ENCODE data around the gene GPR176.
A peak's percentile ranks its signal among the peaks of the same experiment; 100 is the strongest.
"Not testable (repeated sequence)": the region's sequence is repeated elsewhere in the genome, so short reads cannot be mapped to it uniquely, and the experiment has no call there.

Gene GPR176

DNA sequence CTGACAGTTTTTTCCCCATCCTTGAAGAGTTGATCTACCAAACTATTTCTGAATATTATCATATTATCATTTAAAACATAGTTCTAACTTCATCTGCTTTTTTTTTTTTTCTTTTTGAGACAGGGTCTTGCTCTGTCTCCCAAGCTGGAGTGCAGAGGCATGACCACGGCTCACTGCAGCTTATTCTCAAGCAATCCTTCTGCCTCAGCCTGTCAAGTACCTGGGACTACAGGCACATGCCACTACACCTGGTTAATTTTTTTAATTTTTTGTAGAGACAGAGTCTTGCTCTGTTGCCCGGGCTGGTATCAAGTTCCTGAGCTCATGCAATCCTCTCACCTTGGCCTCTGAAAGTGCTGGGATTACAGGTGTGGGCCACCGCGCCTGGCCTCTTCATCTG is 15.2 kb upstream of the GPR176 start:
- DNase-seq, result no peak

DNA sequence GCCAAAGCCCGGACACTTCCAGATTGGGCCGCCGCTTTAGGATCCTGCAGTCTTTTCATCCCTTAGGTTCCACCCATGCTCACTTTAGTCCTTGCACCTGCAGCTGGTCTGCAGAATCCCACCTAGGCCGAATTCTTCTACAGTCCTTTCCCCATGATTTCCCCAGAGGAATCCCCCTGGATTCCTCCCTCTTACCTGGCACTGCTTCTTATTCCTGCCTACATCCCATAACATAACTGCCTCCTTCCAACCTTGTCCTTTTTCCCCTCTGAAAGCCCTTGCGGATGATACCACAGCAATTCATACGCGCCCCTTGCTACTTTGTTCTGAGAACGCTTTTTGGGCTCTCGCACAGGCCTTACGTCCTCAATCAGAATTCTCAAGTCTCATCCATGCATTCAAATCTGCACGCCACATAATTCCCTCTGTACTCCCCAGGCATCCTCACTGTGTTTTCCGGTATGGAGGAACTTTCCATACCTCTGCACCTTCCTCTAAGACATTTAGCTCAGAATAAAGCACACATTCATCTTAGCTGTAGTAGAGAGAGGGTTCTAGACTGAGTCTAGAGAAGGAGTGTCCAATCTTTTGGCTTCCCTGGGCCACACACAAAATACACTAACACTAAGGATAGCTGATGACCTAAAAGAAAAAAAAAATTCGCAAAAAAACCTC is 14.5 kb upstream of the GPR176 start:
- DNase-seq, result no peak

DNA sequence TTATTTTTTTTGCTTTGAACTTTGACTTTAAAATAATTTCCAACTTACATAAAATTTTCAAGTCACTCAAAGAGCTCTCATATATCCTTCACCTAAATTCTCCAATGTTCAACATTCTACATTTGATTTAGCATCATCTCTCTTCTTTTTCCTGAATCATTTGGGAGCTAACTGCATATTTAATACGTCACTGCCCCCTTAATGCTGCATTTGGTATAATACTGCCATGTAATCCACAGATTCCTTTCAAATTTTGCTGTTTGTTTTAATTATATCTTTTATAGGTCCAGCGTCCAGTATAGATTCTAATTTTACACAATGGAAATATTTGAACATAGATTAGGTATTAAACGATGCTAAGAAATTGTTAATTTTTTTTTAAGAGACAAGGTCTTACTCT is 11.5 kb upstream of the GPR176 start:
- DNase-seq, result no peak

DNA sequence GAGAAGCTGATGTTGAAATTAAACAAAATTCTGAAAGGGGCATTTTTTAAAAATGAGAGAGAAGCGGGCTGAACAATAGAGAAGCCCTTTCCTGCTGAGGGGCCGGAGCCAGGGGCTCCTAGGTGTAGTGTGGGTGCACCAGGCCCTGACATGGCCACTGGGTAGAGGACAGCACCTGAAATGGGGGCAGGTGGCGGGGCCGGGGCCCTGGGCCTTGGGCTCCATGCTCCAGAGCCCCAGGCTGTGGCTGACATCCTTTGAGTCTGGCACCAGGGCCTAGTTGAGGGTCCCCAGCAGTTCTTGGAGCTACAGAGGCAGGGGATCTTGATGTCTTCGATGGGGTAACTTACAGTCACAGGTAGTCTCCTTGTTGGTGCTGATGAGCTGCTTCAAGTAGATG is 6.5 kb upstream of the GPR176 start:
- DNase-seq, result no peak

DNA sequence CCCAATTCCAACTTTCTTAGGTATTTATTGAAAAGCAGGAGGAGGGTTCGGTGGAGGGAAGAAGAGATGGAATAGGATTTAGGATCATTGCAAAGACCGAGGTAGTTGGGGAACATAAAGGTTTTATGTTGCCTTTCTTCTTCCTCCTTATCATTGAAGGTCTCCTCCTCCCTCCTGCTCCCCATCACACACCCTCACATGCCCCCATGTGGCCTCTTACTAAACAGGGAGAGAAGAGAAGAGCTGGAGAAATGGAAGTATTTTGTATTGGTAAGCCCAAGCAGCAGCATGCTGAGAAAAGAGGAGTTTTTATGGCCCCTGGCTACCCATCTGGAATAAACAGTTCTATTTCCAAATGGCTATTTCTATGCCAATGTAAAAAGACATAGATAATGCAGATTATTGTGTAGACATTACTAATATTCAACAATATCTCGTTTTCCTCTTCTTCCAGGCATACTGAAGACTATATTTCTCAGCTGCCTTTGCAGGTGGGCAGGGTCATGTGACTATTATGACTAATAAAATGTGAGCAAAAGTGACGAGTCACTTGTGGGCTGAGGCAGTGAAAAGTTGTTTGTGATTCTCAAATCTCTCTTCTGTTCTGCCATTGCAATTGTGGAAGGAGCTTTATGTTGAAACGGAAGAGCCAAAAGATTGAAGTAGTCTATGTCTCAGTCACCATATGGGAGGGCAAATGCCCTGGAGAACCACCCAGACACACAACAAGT is 5.2 kb upstream of the GPR176 start:
- DNase-seq, result no peak

DNA sequence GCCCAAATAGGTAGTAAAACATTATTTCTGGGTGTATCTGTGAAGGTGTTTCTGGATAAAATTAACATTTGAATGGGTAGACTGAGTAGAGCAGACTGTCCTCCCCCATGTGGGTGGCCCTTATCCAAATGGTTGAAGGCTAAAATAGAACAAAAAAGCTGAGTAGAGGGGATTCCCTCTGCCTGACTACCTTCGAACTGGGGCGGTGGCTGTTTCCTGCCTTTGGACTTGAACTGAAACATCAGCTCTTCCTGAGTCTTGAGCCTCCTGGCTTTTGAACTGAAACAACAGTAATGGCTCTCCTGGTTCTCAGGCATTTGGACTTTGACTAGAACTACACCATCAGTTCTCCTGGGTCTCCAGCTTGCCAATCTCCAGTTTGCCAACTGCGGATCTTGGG is 4.4 kb upstream of the GPR176 start:
- DNase-seq, result no peak

DNA sequence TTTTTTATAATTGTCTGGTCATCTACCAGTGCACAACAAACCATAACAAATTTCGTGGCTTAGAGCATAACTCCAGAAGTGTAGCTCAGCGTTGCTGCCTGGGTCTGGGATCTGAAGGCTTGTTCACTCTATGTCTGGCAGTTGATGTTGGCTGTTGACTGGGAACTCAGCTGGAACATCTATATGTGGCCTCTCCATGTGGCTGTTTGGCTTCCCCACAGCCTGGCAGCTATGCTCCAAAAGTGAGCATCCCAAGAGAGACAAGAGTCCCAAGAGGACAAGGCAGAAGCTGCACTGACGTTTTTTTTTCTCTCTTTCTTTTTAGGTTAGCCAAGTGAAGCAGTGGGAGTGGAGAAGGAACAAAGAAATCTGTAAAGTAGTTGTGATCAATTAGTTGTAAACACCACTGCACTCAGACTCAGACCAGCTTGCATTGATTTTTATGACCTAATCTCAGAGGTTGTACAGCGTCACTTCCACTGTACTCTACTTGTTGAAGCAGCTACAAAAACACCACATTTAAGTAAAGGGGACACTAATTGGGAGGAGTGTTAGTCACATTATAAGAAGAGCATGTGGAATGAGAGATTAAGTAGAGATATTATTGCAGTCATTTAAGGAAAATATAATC is 2.5 kb upstream of the GPR176 start:
- no peak for DNase-seq

DNA sequence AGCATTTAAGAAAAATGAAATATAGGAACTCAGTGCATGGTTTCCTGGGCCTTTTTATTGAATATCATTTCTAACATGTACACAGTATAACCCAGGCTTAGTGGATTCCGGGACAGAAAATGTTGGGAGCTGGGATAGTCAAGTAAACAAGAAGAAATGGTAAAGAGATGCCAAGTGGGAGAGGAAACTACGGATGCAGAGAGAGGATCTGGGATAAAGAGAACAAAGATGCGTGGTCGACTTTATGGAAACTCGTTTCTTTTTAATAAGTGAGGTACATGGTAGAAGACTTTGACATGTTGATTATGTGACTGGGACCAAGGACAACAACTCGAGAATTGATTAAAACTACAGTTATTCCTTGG is 1.2 kb upstream of the GPR176 start:
- DNase-seq, result no peak

DNA sequence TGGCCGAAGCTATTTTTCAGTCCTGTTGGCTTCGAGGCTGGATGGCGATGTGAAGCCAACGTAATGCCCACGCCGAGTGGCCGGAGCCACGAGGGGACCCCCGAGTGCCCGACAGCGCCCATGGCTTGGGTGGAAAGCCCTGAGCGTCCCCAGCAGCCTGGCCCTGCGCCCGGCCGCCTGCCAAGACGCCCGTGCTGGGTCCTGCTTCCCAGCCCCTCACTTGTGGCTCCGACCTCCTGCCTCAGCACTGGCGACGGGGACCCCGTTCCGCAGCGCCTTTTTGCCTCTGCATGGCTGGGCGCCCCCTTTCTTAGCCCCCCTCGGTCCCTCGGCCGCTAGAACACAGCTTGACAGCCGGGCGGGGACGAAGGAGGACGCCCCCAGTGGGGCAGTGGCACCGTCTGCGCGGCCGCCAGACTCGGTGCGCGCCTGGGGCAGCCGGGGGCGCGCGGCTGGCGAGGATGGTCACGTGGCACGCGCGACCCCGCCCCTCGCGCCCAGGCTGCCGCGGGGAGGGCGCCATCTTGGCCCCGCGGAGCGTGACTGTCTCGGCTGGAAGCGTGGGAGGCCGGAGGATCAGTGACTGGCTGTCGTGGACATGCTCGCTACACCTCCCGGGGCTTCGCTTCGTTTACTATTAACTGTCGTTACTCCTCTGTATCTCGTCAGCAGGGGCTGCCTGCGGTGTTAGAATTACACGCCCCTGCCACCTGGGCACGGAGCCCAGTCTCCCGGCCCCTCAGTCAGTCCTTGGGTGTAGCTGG is 626 bp upstream of the GPR176 start:
- peak; percentile 33 for DNase-seq

DNA sequence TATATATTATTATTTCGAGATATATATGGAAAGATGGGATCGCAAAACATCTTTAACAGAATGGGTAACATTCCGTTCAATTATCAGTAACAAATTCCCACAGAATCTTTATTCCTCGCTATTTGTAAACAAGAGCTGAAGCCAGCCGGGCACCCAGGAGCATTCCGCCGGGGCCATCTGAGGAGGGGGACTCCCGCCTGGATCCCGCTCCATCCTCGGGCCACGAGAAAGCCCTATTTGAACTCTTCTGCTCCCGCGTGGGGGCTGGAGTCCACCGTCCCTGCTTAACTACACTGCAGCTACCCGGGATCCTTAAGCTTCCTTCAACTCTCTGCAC is 687 bp downstream of the GPR176 start:
- no peak for DNase-seq

DNA sequence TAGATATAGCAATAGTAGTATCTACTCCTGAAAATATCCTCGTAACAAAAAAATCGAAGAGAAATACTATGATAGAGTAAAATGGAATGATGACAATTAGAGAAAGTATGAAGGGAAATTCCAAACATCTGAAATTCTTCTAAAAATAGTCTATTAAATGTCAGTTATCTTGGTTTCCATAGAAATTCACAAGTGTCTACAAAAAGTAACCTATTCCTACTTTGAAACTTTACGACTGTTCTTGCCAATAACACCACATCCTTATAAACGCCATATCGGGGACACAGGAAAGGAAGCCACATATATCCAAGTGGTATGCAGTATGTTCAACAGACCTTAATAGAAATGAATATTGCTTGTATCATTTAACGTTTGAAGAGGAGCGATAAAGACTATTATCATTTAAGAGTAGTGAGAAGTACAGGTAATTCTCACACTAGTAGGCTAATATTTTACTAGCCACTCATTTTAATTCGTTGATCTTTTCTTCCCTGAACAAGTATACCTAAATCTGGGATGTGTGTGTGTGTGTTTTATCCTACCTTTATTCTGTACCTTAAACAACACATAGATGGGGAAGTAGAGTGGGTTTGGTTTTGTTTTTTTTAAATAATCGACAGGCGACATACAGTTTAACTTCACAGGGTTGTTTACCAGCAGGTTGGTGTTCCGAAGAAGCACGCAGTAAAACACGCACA is 1.2 kb downstream of the GPR176 start:
- DNase-seq, result no peak

DNA sequence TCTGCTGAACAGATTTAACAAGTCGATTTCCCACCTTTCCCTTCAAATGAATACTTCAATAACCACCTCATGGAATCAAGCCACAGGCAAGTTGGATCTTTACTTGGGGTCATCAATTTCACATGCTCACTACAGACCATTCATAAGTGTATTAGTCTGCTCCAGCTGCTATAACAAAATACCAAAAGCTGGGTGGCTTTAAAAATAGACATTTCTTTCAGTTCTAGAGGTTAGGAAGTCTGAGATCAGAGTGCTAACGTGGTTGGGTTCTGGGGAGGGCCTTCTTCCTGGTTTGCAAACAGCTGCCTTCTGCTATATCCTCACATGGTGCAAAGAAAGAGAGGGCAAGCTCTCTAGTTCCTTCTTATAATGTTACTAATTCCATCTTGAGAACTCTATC is 5.1 kb downstream of the GPR176 start:
- DNase-seq, result no peak

DNA sequence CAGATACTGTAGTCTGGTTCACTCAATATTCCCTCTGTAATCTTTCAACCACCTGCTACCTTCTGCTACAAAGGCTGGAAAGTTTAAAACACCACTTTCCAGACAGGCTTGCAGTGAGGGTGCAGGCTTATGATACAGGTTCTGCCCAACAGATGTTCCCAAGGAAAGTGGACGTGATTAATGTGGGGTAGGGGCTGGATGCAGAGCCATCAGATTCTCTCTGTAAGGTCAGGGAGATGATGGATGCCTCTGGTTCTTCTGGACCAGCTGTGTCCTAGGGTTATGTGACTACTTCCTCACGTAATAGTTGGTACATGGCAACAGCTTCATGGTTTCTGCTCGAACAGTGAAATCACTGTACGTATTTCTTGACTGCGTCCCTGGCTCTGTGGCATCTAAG is 11.1 kb downstream of the GPR176 start:
- DNase-seq, result no peak

DNA sequence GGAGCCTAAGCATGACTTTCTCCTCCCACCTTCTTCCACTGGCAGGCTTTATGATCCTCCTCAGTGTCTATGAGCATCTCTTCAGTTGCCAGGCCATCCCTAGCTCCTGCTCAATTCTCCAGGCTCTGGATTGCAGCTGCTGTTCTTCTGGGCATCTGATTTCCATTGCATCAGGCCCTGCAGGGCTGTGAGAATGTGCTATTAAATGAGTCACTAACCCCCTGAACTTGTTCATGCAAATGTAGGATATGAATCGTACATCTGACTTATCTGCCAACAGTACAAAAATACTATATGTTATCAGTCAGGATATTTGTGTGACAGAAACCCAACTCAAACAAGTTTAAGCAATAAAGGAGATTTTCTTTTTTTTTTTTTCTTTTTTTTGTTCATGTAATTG is 11.9 kb downstream of the GPR176 start:
- DNase-seq, result no peak

DNA sequence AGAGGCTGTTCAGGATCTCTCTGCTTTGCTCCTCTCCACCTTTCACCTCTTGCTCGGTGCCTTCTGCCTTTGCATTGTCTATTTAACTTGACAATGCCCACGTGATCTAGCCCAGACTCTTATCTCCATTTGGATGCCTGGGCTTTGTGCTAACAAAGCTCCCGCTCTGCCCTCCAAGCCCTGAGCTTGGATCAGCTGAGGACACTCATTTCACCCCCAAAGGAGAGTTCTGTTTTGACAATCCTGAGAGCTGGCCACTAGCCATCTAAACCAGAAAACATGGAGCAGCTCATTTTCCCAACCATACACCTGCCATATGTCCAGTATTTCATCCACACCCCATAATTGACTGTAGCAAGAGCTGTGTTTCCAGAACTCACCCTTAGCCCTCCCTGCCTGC is 12.8 kb downstream of the GPR176 start:
- DNase-seq, result no peak

DNA sequence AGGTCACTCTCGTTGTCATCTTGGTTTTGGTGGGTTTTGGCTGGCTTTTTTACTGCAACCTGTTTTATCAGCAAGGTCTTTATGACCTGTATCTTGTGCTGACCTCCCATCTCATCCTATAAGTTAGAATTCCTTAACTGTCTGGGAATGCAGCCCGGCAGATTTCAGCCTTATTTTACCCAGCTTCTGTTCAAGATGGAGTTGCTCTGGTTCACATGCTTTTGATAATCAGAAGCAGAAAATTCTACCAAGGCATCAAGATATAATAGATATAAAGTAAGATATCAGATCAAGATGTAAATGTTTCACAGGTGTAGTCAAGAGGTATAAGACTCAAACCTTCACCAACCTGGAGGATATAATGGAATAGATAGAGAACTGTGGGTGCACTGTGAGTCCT is 16.0 kb downstream of the GPR176 start:
- DNase-seq, result no peak

DNA sequence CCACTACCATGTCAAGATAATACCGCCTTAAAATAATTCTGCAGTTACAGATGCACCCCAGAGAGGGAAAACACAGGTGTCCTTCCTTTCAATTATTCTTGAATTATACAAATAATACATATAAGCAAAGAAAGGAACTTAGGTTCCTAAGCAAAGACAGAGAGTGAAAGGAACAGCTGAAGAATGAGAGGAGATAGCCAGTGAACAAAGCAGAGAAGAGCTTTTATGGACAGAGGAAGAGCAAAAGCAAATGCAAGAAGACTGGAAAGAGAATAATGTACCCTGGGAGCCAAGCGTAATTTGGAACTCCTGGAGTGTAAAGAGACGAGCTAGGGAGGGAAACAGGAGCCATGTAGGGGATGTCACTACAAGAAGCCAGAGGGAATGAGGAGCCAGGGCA is 21.7 kb downstream of the GPR176 start:
- no peak for DNase-seq

DNA sequence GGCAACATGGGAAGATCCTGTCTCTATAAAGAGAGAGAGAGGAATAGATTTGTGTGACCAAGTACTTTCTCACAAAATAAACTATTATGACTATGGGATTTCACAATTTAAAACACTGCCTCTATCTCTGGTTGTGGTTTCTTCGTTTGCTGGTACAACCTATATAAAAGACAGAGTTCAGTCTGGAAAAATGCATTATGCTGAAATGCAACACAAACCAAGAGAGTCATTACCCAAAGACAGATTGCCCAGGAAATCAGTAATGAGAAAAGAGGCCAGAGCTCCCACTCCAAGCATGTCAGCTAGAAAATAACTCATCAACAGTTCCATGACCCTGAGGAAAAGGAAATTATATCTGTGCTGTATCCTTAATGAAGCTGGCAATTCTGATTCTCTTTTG is 23.2 kb downstream of the GPR176 start:
- no peak for DNase-seq

DNA sequence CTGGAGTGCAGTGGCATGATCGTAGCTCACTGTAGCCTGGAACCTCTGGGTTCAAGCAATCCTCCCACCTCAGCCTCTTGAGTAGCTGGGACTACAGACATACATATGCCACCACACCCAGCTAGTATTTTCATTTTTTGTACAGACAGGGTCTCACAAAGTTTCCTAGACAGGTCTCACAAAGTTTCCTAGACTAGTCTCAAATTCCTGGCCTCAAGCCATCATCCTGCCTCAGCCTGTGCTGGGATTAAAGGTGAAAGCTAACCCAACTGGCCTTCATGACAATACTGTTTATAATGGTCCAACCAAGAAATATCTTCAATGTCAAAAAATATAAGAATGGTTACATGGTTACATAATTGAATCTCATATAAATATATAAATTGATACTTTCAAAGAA is 24.0 kb downstream of the GPR176 start:
- DNase-seq, result no peak

DNA sequence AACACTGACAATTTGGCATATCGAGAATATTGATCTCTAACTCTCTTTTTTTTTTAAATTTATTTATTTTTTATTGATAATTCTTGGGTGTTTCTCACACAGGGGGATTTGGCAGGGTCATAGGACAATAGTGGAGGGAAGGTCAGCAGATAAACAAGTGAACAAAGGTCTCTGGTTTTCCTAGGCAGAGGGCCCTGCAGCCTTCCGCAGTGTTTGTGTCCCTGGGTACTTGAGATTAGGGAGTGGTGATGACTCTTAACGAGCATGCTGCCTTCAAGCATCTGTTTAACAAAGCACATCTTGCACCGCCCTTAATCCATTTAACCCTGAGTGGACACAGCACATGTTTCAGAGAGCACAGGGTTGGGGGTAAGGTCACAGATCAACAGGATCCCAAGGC is 27.0 kb downstream of the GPR176 start:
- not testable (repeated sequence) for DNase-seq

DNA sequence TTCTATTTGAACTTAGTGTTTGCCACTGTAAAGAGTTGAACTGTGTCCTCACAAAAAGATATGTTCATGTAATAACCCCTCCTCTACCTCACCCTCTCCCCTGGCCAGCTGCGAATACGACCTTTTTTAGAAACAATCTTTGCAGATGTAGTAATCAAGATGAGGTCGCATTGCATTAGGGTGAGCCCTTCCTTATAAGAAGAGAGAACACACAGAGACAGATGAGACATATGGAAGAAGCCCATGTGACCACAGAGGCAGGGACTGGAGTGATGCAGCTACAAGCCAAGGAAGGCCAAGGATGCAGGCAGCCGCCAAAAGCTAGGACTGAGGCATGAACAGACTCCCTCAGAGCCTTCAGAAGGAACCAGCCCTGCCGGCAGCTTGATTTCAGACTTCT is 27.6 kb downstream of the GPR176 start:
- no peak for DNase-seq

DNA sequence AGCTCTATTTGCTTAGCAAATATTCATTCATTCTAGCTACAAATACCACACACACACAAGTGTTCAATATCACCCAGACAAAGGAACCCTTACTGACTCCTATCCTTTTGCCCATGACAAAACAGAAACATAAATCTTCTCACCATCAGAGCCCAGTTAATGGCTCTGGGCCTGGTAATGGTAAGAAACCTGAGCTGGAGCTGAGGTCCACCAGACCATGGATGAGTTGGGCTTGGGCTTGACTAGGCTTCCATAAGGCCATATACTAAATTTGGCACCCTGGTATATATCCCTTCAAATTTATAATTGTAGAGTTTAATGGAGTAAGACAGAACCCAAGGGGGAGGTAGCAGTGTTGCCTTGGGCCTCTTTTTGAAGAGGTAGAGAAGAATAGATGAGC is 29.4 kb downstream of the GPR176 start:
- DNase-seq, result no peak

DNA sequence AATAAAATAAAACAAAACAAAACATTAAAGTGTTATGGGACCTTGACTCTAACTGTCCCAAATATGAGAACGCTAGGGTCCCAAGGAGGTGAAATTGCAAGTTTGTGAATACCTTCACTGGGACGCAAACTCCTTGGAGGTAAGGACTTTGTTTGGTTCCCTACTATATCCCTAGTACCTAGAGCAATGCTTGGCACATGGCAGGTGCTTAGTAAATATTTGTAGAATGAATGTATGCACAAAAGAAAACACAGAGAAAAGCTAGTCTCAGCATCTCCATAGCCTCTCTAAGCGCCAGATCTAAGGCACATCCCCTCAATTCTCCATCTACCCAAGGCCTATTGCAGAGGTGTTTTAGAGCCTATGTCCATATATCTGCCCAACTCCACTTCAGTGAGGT is 30.5 kb downstream of the GPR176 start:
- DNase-seq, result no peak

Measured in NCI-H1694 (cell line).